Measurements from ENCODE around the gene PAX7.

PAX7 gene

DNA sequence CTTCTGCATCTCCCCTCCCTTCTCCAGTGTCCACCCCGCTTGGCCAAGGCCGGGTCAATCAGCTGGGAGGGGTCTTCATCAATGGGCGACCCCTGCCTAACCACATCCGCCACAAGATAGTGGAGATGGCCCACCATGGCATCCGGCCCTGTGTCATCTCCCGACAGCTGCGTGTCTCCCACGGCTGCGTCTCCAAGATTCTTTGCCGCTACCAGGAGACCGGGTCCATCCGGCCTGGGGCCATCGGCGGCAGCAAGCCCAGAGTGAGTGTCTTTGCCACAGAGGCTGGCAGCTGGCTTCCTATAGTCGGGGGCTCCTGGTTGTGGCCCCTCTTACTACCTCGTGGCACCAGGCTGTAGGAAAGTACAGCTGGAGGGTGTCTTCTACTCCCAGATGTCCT, 3.6 kb downstream of the PAX7 start:
- no peak overlapping the region for H3K4me3 ChIP-seq (ENCODE audit: insufficient read length, low read depth)
- peaks cover 5% of the 10 kb centered on the region for H3K4me1 ChIP-seq (ENCODE audit: insufficient read depth, insufficient read length)
- peaks cover 96% of the 10 kb centered on the region for H3K27me3 ChIP-seq (ENCODE audit: insufficient read depth, insufficient read length)
- H3K9ac ChIP-seq (ENCODE audit: insufficient read length, low read depth) = no peak overlapping the region
- H3K36me3 ChIP-seq (ENCODE audit: insufficient read depth, insufficient read length, low read length) = no peaks in the 10 kb centered on the region
- no peak for DNase-seq (ENCODE audit: low read depth, low spot score)
- no peaks in the 10 kb centered on the region for H3K9me3 ChIP-seq (ENCODE audit: insufficient read depth, low read length)
- TF ChIP-seq YY1 (IDR thresholded peaks at IDR 0.05; ENCODE audit: insufficient read depth, insufficient read length) (no peak), ZNF274 (IDR thresholded peaks at IDR 0.05; ENCODE audit: low read depth, low read length) (no peak), SUZ12 (IDR thresholded peaks at IDR 0.05; ENCODE audit: extremely low read depth, insufficient read depth, insufficient read length) (no peak)

DNA sequence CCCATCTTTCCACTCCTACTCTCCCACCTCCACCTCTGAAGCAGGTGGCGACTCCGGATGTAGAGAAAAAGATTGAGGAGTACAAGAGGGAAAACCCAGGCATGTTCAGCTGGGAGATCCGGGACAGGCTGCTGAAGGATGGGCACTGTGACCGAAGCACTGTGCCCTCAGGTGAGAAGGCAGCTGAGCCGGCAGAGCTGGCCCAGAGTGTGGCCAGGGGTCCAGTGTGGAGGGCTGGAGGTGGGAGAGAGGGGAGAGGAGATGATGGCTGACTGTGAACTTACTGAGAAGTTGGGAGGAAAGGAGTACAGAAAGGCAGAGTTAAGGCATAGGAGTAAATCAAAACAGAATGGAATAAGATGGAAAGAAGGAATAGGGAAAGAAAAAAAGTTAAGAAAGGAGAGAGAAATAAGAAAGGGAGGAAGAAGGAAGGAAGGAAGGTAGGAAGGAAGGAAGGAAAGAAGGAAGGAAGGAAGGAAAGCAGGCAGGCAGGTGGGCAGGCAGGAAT, 4.5 kb downstream of the PAX7 start:
- H3K9ac ChIP-seq (ENCODE audit: insufficient read length, low read depth) = no peak overlapping the region
- DNase-seq (ENCODE audit: low read depth, low spot score) = no peak
- peaks cover 96% of the 10 kb centered on the region for H3K27me3 ChIP-seq (ENCODE audit: insufficient read depth, insufficient read length)
- TF ChIP-seq ZNF274 (IDR thresholded peaks at IDR 0.05; ENCODE audit: low read depth, low read length) (no peak), SUZ12 (IDR thresholded peaks at IDR 0.05; ENCODE audit: extremely low read depth, insufficient read depth, insufficient read length) (no peak), YY1 (IDR thresholded peaks at IDR 0.05; ENCODE audit: insufficient read depth, insufficient read length) (no peak)
- peaks cover 5% of the 10 kb centered on the region for H3K4me1 ChIP-seq (ENCODE audit: insufficient read depth, insufficient read length)
- no peak overlapping the region for H3K4me3 ChIP-seq (ENCODE audit: insufficient read length, low read depth)
- no peaks in the 10 kb centered on the region for H3K9me3 ChIP-seq (ENCODE audit: insufficient read depth, low read length)
- H3K36me3 ChIP-seq (ENCODE audit: insufficient read depth, insufficient read length, low read length) = no peaks in the 10 kb centered on the region

DNA sequence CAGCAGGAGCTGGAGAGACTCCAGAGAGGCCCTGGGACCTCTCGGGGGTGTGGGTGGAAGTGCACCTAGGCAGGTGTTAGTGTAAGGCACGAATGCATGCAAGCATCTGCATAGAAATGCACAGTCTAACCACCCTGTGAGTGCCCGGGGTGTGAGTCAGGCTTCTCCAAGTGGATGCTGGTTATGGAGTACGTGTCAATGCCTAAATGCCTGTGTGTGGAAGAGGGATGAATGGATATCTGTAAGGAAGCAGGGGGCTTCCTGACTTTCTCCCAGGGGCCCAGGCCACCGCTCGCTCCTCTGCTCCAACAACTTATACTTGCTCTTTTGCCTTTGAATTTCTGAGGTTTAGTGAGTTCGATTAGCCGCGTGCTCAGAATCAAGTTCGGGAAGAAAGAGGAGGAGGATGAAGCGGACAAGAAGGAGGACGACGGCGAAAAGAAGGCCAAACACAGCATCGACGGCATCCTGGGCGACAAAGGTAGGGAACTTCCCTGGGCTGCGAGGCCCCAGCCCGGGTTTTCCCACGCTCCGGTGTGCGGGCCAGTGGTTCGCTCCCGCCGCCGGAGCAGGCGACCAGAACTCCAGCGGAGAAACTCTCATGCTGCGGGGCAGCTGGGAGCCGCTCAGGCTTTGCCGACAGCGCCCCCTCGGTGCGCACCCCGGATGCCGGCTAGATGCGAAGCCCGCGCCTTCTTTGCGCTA, 5.4 kb downstream of the PAX7 start:
- DNase-seq (ENCODE audit: low read depth, low spot score) = no peak
- peaks cover 8% of the 10 kb centered on the region for H3K4me1 ChIP-seq (ENCODE audit: insufficient read depth, insufficient read length)
- H3K9me3 ChIP-seq (ENCODE audit: insufficient read depth, low read length) = no peaks in the 10 kb centered on the region
- no peak overlapping the region for H3K9ac ChIP-seq (ENCODE audit: insufficient read length, low read depth)
- TF ChIP-seq ZNF274 (IDR thresholded peaks at IDR 0.05; ENCODE audit: low read depth, low read length) (no peak), SUZ12 (IDR thresholded peaks at IDR 0.05; ENCODE audit: extremely low read depth, insufficient read depth, insufficient read length) (peak; percentile 89)
- H3K27me3 ChIP-seq (ENCODE audit: insufficient read depth, insufficient read length) = peaks cover 96% of the 10 kb centered on the region
- H3K36me3 ChIP-seq (ENCODE audit: insufficient read depth, insufficient read length, low read length) = no peaks in the 10 kb centered on the region
- H3K4me3 ChIP-seq (ENCODE audit: insufficient read length, low read depth) = no peak overlapping the region

DNA sequence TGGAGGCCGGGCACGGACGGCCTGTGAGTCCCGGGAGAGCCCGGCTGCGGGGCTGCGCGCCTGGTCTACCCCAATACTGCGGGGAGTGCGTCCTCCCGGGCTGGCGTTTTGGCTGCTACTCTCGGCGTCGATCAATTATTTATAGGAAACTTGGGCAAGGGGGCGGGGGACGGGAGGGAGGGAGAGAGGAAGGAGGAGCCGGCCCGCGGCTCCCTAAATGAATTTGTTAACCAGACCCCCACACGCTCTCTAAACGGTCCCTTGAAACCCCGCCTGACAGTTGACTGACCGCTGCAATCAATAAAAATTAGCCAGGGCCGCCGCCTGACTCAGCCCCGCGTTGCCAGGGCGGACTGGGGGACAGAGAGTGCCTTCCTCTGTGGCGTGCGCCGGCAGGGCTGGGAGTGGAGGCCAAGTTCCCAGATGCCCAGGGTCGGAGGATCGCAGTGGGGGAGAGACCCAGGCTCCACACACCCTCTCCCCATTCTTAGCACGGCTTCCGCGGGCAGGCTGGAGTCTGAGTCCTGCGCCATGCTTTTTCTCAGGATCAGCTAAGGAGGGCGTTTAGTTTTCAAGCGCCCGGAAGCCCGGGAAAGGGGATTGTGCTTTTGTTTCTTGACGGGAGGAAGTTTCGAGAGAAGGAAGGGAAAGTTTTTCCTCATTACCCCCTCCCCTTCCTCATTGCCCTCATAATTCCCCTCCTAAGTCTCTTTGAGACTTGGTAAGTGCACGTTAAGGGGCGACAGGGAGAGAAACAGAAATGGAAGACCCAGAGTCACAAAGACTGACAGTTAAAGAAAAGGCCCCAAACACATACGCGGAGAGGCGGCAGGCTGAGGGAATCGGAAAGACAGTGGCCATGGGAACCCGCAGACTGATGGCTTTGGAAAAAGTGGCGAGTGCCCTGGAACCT, 6.2 kb downstream of the PAX7 start:
- Histone ChIP-seq H3K4me1 (ENCODE audit: insufficient read depth, insufficient read length) (peaks cover 8% of the 10 kb centered on the region), H3K4me3 (ENCODE audit: insufficient read length, low read depth) (no peak overlapping the region), H3K36me3 (ENCODE audit: insufficient read depth, insufficient read length, low read length) (no peaks in the 10 kb centered on the region), H3K27me3 (ENCODE audit: insufficient read depth, insufficient read length) (peaks cover 99% of the 10 kb centered on the region), H3K9ac (ENCODE audit: insufficient read length, low read depth) (peak overlapping the region; percentile 21), H3K9me3 (ENCODE audit: insufficient read depth, low read length) (no peaks in the 10 kb centered on the region)
- TF ChIP-seq SUZ12 (IDR thresholded peaks at IDR 0.05; ENCODE audit: extremely low read depth, insufficient read depth, insufficient read length) (peak; percentile 5), ZNF274 (IDR thresholded peaks at IDR 0.05; ENCODE audit: low read depth, low read length) (no peak)
- DNase-seq (ENCODE audit: low read depth, low spot score) = no peak

DNA sequence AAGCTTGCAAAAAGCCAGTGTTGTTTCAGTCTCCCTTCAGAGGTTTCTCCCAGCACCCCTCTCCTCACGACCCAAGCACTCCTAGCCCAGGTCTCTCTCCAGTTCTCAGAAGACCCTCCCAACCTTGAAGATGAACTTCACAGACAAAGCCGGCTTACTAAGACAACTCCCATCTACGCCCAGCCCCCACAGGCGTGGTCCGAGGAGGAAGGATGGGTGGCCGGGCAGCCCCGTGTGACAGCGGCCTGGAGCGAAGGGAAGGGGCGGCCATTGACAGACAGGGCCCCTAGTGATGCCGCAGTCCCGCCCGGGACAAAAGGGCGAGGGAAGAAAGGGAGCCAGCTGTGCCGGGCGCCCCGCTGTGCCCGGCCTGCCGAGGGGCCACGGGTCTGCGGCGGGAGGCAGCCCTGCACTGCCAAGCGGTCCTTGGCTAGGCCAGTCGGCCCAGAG, 6.9 kb downstream of the PAX7 start:
- H3K4me3 ChIP-seq (ENCODE audit: insufficient read length, low read depth) = no peak overlapping the region
- H3K4me1 ChIP-seq (ENCODE audit: insufficient read depth, insufficient read length) = peaks cover 8% of the 10 kb centered on the region
- peaks cover 99% of the 10 kb centered on the region for H3K27me3 ChIP-seq (ENCODE audit: insufficient read depth, insufficient read length)
- H3K9ac ChIP-seq (ENCODE audit: insufficient read length, low read depth) = no peak overlapping the region
- H3K9me3 ChIP-seq (ENCODE audit: insufficient read depth, low read length) = no peaks in the 10 kb centered on the region
- TF ChIP-seq YY1 (IDR thresholded peaks at IDR 0.05; ENCODE audit: insufficient read depth, insufficient read length) = no peak
- TF ChIP-seq SUZ12 (IDR thresholded peaks at IDR 0.05; ENCODE audit: extremely low read depth, insufficient read depth, insufficient read length) = peak; percentile 85
- no peak for TF ChIP-seq ZNF274 (IDR thresholded peaks at IDR 0.05; ENCODE audit: low read depth, low read length)
- no peak for DNase-seq (ENCODE audit: low read depth, low spot score)
- H3K36me3 ChIP-seq (ENCODE audit: insufficient read depth, insufficient read length, low read length) = no peaks in the 10 kb centered on the region

DNA sequence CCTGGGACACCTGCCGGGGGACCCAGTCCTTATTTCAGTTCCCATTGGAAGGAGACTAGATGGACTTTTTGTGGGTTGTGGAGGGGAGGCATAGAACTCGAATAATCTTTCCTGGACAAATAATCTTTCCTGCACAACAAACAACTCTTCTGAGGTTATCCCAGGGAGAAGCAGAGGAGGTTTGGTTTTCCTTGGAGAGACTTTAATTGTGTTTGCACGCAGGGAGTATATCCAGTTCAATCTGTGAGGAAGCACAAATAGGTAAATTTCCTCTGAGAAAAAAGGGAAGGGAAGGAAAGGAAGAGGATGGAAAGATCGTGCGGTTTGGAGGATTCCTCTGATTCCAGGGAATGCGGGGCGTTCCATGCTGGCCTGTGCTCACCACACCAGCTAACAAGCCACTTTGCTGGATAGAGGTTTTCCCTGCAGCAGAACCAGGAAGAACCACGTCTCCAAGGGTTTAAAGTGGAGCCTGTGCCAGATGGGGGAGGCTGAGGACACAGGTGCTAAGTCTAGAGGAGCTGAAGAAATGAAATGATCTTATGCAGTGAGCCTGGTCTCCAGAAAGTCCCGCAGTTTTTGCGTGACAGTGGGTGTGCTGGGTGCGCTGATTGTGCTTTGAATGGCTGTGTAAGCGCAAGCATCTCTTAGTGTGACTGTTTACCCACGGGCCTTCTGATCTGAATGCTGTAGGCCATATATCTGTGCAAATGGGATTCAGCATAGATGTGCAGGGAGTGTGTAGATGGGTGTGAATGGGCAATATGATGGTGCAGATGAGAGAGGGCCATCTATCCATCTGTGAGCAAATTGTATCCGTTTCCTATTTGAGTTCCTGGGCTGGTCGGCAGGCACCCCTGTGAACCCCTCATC, 7.6 kb downstream of the PAX7 start:
- Histone ChIP-seq H3K4me3 (ENCODE audit: insufficient read length, low read depth) (no peak overlapping the region), H3K9me3 (ENCODE audit: insufficient read depth, low read length) (no peaks in the 10 kb centered on the region), H3K4me1 (ENCODE audit: insufficient read depth, insufficient read length) (peaks cover 10% of the 10 kb centered on the region), H3K9ac (ENCODE audit: insufficient read length, low read depth) (no peak overlapping the region), H3K36me3 (ENCODE audit: insufficient read depth, insufficient read length, low read length) (no peaks in the 10 kb centered on the region), H3K27me3 (ENCODE audit: insufficient read depth, insufficient read length) (peaks cover 99% of the 10 kb centered on the region)
- TF ChIP-seq SUZ12 (IDR thresholded peaks at IDR 0.05; ENCODE audit: extremely low read depth, insufficient read depth, insufficient read length) (peak; percentile 54), YY1 (IDR thresholded peaks at IDR 0.05; ENCODE audit: insufficient read depth, insufficient read length) (no peak)
- no peak for DNase-seq (ENCODE audit: low read depth, low spot score)
